ENCODE measurements around the gene DRC1.

DRC1 gene

DNA sequence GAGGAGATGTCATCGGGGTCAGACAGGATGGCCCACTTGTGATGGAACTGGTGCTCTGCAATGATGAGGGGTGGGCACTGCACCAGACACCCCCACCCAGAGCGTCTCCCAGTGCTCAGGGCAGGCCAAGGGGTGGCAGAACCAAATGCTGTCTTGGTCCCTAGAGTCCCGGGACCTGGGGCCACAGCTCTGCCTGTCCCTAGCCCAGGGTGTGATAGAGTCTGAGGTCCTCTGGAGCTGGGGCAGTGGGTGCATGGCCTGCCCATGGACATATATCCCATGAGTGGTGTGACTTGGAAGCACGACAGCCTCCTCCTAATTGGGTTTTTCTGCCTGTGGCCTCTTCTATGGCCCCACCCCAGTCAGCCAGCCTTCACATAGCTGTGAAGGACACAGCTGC, 82.9 kb downstream of the DRC1 start:
- no peak overlapping the region for H3K4me3 ChIP-seq (ENCODE audit: low read length)
- no peak for DNase-seq (ENCODE audit: low read depth, low spot score)

GRCh38 chr2:26485099-26485498, 83.4 kb downstream of the DRC1 start:
- H3K4me3 ChIP-seq (ENCODE audit: low read length) = no peak overlapping the region

GRCh38 chr2:26485725-26486418, 84.2 kb downstream of the DRC1 start:
- no peak for DNase-seq (ENCODE audit: low read depth, low spot score)
- no peak overlapping the region for H3K4me3 ChIP-seq (ENCODE audit: low read length)

More at GRCh38 chr2:26485099-26485498, 83.4 kb downstream of the DRC1 start:
- DNase-seq (ENCODE audit: low read depth, low spot score) = no peak

DNA sequence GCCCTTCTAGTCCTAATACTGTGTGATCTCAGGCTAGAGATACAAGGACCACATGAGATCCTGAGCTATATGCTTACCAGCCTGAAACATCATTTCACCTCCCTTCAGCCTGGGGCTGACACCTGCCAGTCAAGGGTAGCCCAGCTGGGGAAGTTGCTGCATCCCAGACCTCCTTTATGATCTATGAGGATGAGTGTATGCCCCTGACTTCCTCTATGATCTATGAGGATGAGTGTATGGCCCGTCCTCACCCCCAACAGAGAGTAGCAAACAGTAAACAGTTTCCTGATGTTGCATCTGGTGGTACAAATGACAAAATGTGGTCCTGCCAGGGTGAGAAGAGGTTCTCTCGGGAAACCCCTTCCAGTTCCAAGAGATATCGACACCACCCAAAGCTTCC, 85.1 kb downstream of the DRC1 start:
- DNase-seq (ENCODE audit: low read depth, low spot score) = no peak
- no peak overlapping the region for H3K4me3 ChIP-seq (ENCODE audit: low read length)

DNA sequence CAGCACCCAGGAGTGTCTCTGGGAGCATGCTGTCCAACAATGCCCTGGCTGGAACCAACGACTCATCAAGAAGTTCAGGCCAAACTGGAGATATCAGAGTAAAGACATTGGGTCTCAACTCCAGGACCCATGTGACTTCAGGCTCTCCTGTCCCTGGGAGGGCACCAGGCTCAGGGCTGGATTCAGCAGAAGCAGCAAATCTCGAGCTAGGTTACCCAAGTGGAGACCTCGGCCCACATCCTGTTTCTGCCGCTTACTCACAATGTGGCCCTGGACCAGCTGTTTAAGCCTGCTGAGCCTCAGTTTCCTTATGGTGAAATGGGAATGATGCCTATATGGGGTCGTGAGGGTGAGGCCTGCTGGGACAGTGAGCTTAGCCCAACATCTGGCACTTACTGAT, 85.5 kb downstream of the DRC1 start:
- no peak overlapping the region for H3K4me3 ChIP-seq (ENCODE audit: low read length)
- DNase-seq (ENCODE audit: low read depth, low spot score) = no peak

GRCh38 chr2:26488463-26489212, 86.9 kb downstream of the DRC1 start:
- no peak overlapping the region for H3K4me3 ChIP-seq (ENCODE audit: low read length)
- no peak for DNase-seq (ENCODE audit: low read depth, low spot score)

- no peak for DNase-seq (ENCODE audit: low read depth, low spot score)
- no peak overlapping the region for H3K4me3 ChIP-seq (ENCODE audit: low read length)
Observed at GRCh38 chr2:26489213-26489850, 87.6 kb downstream of the DRC1 start.

GRCh38 chr2:26491563-26492167, 89.9 kb downstream of the DRC1 start:
- DNase-seq (ENCODE audit: low read depth, low spot score) = no peak
- H3K4me3 ChIP-seq (ENCODE audit: low read length) = no peak overlapping the region

DNA sequence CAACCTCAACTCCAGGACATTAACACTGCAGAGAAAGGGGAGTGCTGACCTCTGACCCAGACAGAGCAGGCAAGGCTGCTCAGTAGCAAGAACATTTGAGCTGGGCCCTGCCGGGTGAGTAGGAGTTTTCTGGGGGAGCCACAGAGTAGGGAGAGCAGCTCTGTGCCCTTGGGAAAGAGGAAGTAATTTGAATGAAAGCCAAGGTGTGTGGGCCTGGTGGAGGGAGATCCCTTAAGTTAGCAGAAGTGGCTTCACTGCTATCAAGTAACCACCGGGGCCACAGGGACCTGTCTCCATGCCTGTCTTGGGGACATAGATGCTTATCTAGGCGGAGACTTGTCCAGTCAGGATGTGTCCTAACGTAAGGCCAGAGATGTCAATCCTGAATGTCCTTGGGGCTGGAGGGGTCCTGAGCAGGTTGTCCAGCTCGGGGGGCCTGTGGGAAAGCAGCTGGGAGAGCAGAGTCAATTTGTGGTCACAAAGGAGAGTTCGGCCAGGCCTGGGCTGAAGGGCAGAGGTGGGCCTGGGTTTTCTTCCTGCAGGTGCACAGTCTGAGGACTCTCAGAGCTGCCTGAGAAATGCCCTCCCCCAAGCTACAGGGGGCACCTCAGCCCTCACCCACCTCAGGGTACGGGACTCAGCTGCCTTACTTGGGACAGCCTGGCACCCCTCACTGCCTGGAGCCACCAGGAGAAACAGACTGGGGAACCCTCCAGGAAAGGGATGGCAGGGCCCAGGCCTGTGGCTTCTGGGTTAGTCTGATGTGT, 91.2 kb downstream of the DRC1 start:
- DNase-seq (ENCODE audit: low read depth, low spot score) = no peak
- H3K4me3 ChIP-seq (ENCODE audit: low read length) = no peak overlapping the region

DNA sequence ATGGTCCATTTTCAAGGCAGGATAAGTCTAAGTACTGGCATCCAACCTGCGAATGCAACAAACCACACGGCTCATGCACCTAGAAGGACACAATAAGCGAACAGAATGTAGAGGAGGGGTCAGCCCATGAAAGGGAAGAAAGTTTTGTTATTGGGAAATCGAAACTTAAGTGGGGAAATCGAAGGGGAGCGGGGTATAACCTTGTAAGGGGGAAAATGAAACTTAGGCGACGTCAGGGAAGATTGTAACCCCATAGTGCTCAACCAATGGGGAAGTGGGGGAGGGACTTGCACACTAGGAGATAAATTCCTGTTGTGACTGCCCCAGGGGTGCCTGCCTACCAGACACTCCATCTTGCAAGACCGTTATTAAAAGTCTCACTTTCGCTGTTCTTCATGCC, 91.8 kb downstream of the DRC1 start:
- no peak for DNase-seq (ENCODE audit: low read depth, low spot score)
- no peak overlapping the region for H3K4me3 ChIP-seq (ENCODE audit: low read length)

DNA sequence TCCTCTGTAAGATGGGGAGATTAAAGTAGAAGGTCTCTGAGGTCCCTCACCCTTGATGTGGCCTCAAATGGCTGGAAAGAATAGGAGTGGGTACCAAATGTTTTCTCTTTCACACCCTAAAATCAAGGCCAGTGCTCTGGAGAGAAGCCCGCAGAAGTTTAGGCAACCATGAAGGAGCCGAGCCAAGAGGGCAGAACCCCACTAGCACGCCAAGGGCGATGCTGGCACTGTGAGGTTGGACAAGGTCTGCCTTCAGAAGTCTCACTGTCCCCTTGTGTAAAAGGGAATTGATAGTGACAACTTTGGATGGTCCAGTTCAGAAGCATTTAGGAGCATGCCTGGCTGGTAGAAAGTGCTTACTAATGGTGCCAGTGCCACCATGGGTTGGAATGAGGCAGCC, 92.5 kb downstream of the DRC1 start:
- no peak overlapping the region for H3K4me3 ChIP-seq (ENCODE audit: low read length)
- no peak for DNase-seq (ENCODE audit: low read depth, low spot score)

GRCh38 chr2:26494891-26495290, 93.2 kb downstream of the DRC1 start:
- H3K4me3 ChIP-seq (ENCODE audit: low read length) = no peak overlapping the region
- DNase-seq (ENCODE audit: low read depth, low spot score) = no peak

GRCh38 chr2:26495705-26496297, 94.1 kb downstream of the DRC1 start:
- DNase-seq (ENCODE audit: low read depth, low spot score) = no peak
- H3K4me3 ChIP-seq (ENCODE audit: low read length) = no peak overlapping the region

DNA sequence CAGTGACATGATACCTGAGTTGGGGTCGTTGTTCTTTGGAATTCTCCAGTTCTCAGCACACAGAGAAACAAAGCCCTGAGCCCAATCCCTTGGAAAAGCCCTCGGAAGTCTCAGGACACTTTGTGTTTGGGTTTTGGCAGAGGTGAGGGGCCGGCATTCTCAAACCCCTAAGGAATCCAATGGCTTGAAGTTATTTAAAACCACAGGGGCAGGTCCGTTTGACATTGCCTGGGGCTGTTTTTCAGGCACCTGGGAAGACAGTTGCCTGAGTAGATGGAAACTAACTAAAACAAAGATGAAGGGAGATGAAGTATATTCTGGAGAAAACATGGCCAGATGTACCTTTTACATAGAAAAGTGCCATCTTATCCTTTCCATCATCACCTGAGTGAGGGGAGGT, 98.7 kb downstream of the DRC1 start:
- DNase-seq (ENCODE audit: low read depth, low spot score) = no peak
- no peak overlapping the region for H3K4me3 ChIP-seq (ENCODE audit: low read length)

DNA sequence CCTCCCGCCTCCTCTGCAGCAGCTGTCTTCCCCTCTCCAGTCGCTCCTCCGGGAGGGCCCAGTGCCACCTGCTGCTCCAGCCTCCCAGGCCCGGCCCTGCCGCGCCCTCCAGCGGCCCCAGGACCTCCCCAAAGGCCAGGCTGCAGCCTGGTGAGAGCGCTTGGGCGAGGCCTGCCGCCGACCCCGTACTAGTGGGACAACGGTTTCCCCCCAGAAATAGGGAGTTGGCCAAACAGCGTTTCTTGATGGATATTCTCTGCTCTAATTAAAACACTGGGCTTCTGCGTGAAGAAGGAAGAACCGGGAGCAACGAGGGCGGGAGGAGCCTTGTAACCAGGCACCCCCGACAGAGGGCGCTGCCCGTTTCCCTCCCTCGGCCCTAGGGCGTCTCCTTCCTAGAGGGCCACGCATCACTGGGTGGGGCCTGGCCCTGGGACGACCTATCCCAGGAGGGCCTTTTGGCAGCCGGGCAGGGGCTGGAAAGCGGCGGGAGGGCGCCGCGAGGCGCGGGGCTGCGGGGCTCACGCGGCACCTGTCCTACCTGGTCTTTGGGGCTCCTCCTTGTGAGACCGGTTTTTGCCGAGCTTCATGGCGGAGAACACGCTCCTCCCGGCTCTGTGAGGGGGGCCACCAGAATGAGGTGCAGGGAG, 101.6 kb downstream of the DRC1 start:
- DNase-seq (ENCODE audit: low read depth, low spot score) = peak; percentile 74
- peak overlapping the region; percentile 53 for H3K4me3 ChIP-seq (ENCODE audit: low read length)

GRCh38 chr2:26504002-26504401, 102.3 kb downstream of the DRC1 start:
- DNase-seq (ENCODE audit: low read depth, low spot score) = no peak
- H3K4me3 ChIP-seq (ENCODE audit: low read length) = peak overlapping the region; percentile 53

DNA sequence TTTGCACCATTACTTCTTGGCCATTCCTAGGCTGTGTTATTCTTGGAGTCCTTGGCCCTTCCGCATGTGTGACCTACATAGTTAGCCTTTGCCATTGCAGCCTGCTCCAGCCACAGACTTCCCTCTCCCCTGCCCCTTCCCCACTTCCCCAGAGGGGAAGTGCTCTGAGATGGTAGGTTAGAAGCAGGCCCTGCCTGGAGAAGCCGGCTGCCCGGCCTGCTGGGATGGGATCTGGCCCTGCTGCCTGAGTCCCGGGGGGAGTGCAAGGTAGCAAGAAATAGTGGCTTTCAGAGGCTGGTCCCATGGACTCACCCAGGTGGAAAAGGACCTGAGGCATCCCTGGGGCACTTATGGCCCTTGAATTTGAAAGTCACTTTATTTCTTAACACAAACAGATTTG, 104.6 kb downstream of the DRC1 start:
- H3K4me3 ChIP-seq (ENCODE audit: low read length) = no peak overlapping the region
- no peak for DNase-seq (ENCODE audit: low read depth, low spot score)

Measured in Jurkat, Clone E6-1 (cell line).